MM.1S (cell line): Measurements from ENCODE around the gene CNOT10.
"Not testable (repeated sequence)": the region's sequence is repeated elsewhere in the genome, so short reads cannot be mapped to it uniquely, and the experiment has no call there.

Experiments used
- EZH2 ChIP-seq: fragments of 300-600 bp; sonication (generic); optimal IDR thresholded peaks from 2 replicates; pipeline ENCODE3; 2017; ENCODE audit warnings: low read depth, mild to moderate bottlenecking, antibody characterized with exemption, low read length, mixed read lengths
- EZH2phosphoT487 ChIP-seq: fragments of 300-600 bp; sonication (generic); IDR thresholded peaks from 2 replicates; pipeline ENCODE4 v1.6.1; 2018; ENCODE audit warnings: antibody characterized with exemption, low read length
- TF ChIP-seq, protein P1 (sequence below): fragments of 300-600 bp; sonication (generic); IDR thresholded peaks from 2 replicates; pipeline ENCODE4 v1.5.1; 2016; ENCODE audit warnings: antibody characterized with exemption, low read length, mixed read lengths

DNA sequence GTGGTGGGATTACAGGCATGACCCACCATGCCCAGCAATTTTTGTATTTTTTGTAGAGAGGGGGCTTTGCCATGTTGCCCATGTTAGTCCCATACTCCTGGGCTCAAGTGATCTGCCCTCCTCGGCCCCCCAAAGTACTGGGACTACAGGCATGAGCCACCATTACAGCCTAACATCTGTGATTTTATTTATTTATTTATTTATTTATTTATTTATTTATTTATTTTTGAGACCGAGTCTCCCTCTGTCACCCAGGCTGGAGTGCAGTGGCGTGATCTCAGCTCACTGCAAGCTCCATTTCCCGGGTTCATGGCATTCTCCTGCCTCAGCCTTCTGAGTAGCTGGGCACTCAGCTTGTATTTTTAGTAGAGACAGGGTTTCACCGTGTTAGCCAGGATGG lies 116.5 kb downstream of the CNOT10 start:
- TF ChIP-seq, protein P1, sequence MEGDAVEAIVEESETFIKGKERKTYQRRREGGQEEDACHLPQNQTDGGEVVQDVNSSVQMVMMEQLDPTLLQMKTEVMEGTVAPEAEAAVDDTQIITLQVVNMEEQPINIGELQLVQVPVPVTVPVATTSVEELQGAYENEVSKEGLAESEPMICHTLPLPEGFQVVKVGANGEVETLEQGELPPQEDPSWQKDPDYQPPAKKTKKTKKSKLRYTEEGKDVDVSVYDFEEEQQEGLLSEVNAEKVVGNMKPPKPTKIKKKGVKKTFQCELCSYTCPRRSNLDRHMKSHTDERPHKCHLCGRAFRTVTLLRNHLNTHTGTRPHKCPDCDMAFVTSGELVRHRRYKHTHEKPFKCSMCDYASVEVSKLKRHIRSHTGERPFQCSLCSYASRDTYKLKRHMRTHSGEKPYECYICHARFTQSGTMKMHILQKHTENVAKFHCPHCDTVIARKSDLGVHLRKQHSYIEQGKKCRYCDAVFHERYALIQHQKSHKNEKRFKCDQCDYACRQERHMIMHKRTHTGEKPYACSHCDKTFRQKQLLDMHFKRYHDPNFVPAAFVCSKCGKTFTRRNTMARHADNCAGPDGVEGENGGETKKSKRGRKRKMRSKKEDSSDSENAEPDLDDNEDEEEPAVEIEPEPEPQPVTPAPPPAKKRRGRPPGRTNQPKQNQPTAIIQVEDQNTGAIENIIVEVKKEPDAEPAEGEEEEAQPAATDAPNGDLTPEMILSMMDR = not testable (repeated sequence)
- not testable (repeated sequence) for TF ChIP-seq EZH2, EZH2phosphoT487
